ENCODE data around the gene JPH4.

Gene JPH4

DNA sequence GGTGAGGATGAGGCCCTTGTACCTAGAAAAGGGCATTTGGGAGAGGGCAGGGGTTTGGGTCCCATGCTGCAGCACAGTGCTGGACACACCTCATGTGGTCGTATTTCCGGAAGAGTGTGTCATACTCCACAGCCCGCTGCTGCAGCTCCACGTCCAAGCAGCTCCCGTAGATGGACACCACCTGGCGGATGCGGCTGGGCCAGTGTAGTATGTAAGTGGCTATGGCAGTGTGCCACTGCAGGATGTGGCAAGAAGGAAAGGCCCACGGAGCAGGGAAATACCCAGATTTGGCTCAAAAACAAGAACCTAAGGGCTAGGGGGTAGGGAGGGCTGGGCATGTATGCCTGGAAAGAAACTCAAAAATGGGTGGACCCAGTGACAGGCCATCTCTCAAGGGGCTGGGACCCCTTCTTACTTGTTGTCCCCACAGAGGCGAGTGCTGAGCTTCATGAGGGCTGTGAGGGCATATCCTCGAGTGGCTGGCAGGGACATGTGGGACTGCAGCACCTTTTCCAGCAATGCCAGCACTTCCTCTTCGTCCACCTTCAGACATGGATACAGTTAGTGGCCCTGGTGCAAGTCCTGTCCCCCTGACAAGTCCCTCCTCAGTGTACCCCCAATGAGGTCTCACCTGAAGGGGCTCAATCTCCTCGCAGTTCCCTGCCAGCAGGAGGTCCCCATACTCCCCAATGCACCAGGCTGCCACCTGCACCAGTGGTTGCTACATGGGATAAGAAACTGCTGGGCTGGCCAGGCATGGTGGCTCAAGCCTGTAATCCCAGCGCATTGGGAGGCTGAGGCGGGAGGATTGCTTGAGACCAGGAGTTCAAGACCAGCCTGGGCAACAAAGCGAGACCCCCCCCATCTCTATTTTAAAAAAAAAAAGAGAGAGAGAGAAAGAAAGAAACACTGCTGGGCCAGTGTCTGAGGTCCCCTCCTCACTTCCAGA is 16.4 kb downstream of the JPH4 start:
- no peak for DNase-seq

DNA sequence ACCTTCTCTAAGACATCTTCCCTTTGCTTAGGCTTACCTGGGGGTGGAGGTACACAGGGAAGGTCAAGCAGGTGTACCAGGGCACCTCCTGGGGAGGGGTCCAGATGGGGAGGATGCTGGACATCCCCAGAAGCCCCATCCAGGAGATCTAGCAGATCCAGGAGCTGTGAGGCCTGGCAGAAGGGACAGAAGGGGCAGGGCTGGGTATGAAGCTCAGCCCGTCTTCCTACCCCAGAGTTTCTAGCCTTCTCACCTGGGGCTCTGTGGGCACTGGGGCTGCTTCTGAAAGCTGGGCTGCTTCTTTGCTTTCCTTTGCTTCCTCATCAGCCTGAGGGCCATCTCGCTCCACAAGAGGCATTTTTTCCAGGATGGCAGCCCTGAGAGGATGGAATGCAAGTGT is 17.3 kb downstream of the JPH4 start:
- DNase-seq = no peak

DNA sequence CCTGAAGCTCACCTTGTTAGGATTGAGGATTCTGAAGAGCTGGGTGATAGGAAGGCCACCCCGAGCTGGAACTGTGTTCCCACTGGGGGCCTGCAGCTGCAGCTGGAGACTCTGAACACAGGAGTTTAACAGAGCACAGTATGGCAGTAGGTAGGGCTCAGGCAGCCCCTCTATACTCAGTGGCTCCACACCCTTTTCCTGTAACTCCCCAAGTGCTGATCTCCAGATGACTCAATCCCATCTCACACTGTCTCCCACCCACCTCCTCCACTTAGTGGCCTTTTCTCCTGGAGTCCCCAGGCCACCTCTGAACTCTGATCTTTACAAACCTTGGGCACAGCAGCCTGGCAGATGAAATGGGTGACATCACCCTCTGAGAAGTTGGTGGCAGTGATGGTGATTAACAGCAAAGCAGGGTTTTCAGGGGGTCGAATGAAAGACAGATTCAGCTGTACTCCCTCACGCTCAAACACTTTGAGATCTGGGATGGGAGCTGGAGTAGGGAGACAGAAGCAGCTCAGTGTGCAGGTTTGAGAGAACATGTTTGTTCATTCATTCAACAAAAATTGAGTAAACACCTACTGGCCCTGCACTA is 18.6 kb downstream of the JPH4 start:
- DNase-seq = no peak

DNA sequence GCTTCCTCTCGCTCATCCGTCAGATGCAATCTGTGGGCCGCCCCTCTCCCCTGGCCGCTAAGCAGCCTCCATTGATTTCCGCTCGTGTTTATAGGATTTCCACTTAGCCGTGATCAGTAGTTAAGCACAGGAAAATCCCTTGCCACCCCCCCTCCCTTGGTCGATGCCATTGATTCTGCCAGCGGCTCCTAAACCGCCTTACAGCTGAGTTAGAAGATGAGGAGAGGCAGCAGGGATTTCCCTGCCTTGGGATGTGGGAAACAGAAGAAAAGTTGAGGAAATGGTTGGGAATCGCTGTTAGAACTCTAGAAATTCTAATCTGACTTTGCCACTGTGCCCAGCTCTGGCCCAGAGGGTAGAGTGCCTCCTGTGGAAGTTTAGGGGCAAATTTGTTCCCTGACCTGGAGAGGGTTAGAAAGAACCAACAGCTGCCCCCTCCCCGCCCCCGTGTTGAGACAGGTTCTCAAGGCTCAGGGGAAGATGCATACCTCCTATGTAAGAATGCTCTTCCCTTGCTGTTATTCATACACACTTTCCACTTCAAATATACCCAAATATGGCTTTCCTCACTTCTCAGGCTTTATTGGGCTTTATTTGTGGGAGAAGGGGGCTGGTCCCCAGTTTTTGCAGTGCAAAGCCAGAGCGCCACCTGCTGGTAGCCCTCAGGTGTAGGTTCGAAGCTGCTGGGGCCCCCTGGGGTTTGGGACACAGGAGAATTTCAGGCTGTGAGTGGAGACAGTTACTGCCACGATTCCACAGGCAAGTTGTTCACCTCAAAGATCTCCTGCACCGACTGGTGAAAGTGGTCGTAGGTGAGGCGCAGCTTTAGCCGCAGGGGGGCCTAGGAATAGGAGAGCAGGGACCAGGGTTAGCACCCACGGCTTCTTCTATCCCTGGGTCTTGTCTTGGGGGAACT is 19.3 kb downstream of the JPH4 start:
- DNase-seq = no peak

DNA sequence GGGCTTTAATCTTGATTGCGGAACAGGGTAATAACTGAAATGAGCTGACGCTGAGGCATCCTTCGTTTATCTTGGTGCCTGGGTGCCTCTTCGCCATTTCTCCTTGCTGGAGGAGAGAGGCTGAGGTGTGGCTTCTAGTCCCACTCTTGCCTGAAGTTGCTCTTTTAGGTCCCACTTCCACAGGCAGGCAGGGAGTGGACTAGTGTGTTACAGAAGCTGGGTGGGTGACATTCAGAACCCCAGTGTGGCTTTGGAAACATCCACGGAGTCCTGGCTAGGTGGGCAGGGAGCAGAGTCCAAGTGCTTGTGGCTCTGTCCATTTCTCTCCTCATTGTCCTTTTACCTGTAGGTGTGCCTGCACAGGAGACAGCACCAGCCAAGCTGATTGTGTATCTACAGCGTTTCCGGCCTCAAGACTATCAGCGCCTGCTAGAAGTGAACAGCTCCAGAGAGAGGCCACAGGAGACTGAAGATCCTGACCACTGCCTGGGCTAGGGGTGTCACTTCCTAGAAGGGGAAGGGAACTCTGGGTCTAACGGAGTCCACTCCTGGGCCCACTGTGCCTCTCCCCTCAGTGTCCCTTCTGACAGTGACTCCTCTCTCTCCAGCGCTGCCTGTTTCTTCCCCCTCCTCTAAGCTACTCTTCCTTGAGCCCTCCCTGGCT is 20.1 kb downstream of the JPH4 start:
- DNase-seq = no peak

DNA sequence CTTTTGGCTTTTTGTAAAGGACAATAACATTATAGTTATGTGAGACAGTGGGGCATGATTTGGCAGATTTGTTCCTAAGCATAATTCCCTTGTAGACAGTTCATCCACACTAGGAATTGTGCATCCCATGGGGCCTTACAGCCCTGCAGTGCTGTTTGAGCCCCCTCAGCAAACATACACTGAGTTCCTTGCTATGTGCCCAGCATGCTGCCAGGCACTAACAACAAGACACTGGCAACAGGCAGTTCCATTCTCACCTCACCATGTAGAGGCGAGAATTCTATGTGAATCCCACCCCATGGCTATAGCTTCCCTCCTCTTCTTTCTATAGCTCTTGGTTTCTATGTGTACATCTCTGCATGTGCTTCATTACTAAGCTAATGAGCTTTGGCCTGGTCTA is 20.6 kb downstream of the JPH4 start:
- no peak for DNase-seq

DNA sequence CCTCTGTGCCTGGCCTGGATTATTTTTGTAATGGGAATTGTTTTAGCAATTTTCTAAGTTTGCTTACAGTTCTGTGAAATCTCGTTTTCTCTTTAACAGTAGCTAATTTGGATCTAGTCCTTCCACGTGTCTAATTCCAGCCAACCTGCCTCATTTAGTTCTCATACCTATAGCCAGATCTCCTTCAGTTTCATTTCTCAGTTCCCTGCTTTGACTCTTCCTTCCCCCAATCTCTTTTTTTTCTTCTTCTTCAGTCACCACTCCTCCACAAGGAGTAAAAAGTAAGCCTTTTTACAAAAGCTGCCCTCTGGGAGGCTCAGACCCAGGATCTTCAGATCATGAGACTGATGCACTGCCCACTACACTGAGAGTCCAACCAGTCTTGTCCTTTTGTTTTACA is 21.1 kb downstream of the JPH4 start:
- DNase-seq = no peak

DNA sequence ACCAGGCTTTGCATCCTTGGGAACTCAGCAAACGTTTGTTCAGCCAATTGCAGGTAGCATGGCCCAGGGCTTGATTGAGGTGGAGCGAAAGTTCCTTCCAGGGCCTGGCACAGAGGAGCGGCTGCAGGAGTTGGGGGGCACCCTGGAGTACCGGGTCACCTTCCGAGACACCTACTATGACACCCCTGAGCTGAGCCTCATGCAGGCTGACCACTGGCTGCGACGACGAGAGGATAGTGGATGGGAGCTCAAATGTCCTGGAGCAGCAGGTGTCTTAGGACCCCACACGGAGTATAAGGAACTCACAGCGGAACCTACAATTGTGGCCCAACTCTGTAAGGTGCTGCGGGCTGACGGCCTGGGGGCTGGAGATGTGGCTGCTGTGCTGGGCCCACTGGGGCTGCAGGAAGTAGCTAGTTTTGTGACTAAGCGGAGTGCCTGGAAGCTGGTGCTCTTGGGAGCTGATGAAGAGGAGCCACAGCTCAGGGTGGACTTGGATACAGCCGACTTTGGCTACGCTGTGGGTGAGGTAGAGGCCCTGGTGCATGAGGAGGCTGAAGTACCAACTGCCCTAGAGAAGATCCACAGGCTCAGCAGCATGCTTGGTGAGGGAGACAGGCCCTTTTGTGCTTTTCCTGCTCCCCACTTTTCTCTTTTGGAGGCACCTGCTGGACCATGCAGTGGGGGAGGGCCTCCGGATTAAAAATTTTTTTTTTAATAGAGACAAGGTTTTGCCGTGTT is 21.7 kb downstream of the JPH4 start:
- DNase-seq = no peak

DNA sequence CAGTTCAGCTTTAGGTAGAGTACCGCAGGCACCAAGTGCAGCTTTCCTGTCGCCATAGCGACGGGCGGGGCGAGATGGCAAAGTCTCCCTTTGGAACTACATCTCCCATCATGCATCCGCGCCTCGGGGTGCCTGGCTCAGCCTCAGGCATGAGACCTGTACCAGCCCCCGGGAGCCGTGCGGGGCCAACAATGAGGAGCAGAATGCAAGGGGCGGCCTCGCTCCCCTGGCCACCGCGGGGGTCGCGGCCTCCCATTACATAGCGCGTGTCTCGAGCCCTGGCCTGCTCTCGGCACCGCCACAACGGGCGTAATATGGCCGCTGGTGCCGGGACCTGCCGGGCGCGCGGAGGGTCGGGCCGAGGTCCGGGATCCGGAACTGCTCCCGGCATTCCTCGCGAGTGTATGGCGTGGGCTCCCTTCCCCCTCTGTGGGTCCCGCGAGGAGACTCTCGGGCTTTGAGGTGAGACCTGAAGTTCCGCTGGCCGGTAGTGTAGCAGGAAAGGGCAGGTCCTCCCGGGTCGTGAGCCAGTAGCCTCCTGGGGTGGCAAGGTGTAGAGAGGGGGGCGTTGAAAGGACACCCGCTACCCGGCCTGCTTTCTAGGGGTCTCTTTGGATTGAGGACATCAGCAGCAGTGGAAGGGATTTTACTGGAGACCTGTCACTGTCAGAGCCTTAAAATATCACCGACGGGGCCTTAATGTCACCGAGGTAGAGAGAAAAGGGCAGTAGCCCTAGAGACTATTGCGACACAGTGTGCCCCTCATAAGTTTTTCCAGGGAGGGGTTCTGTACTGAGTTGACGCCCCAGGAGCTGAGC is 22.5 kb downstream of the JPH4 start, which contains the start of gene THTPA:
Gene THTPA, plus strand, starts transcription at position 390 of the 818 bp plus-strand sequence. CDS start 487 bp downstream, outside the sequence.
- peak; percentile 89 for DNase-seq

DNA sequence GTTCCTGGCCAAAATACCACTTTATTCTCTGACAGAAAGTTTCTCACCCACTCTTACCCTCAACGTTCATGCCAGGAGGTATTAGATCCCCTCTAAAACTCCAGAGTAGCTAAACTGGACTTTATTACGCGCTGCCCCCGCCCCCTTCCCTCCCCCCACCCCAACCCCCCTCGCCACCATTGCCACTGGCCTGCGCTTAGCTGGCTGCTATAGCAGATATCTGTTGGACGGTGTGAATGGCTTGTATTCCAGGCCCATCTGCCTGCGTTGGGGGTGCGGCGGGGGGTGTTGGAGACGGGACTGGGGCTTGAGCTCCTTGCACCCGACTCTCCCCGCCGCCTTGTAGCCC is 23.1 kb downstream of the JPH4 start:
- no peak for DNase-seq

DNA sequence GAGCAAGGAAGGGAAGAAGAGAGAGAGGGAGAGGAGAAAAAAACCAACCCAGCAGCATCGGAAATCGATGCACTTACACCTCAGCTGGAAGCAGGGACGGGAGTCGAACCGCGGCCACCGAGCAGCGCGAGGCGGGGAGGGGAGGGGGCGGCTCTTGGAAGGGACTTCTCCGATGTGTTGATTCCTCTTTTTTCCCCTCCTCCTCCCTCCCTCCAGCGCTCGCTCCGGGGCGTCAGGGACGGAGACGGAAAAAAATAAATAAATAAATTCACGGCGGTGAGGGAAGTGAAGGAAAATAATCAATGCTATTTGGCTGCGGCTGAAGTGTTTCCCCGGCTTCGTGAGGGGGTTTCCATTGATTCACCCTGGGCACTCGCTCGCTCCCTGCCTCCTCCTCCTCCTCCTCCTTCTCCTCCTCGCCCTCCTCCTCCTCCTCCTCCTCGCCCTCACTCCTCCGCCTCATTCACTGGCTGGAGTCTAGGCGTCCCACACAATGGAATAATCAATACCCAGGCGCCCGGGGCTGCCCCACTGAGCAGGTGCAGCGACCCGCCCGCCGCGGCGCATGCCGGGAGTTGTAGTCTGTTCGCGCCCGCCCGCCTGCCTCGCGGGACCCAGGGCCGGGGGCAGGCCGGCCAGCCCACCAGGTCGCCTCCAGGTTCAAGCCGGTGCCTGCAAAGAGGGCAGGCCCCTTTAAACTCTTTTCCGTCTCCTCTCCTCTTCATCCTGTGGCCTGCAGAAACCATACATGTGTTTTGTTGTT is 27.1 kb downstream of the JPH4 start, which contains the start of gene ZFHX2:
Gene ZFHX2, minus strand, starts transcription at position 500 of the 763 bp plus-strand sequence. CDS start 16,440 bp downstream, outside the sequence.
- DNase-seq = peak; percentile 83

DNA sequence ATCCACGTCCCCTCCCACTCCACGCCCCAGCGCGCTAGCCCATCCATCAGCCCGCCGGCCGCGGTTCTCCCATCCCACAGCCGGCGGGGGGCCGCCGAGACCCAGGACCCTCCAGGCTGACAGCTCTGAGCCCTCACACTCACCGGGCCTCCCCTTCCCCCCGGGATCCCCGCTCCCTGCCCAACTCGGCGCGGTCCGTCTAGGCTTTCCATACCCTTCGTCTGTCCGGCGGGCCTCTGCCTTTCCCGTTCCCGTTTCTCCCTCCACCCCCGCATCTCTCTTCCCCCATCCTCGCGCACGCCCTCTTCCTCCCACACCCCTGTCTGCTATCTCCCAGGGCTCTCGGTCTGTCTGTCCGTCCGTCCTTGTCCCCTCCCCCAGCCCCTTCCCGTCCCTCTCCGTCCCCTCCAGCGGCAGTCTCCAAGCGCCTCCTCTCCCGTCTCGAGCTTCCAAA is 27.8 kb downstream of the JPH4 start:
- DNase-seq = peak; percentile 60

DNA sequence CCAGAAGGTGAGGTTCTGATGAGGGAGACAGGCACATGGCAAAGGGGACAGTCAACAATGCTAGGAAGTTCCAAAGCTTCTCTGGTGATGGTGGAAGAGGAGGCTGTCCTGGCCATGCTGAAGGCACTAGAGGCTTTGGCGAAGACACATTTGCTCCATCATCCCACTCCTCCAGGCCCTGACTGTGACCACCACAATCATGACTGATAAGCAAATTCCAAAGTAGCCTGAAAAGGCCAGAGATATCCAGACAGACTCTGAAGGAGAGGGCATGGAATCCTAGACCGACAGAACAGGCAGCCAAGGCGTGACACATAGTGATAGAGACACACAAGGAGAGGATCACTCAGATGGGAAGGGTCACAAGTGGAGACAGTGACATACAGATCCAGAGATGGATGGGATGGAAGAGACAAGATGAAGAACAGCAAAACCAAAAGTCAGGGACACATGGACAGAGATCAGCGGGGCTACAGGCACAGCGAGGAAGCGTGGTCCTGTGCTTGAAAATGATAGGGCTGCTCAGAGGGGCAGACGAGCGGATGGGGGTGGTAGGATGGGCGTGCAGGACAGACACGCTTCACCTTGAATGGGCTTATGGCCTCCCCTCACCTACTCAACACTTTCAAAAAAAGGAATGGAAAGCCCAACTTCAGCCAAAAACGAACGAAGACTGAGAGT is 28.3 kb downstream of the JPH4 start:
- no peak for DNase-seq

DNA sequence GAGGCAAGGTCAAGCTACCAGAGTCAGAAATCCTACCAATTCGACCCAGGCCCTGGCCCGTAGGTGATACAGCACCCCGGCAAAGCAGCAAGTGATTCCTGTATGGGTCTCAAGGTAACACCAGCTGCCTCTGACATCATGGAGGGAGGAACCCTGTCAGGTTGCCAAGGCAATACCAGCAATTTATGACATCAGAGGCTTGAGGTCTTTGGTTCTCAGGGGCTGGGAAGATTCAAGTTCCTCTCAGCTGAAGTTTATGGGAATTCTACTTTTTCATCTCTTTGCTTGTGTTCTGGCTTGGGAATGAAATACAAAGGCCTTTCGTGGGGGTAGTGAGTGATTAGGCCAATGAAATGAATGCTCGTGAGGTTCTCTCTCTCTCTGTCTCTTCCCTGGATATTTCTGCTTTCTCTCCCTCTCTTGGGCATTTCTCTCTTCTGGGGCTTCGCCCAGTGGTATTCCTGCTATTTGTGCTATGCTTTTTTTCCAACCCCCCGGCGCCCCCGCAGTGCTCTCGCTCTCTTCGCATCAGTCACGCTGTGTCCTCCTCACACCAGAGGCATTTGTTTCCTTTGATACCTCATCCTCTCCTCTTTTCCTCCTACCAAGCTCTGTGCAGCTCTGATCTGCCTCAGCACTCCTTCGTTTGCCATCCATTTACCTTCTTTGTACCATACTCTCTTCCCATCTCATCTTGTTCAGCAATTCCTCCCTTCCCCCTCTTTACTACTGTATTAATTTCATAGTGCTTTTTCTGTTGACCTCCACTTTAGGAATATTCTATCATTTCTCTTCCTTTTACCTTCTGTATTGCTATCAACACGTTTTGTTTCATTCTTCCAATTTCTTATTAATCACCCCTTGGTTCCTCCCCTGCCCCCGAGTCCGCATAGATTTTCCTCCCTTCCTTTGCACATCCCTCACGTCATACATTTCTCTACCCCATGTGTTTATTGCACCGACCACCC is 30.0 kb downstream of the JPH4 start:
- peak; percentile 60 for DNase-seq

DNA sequence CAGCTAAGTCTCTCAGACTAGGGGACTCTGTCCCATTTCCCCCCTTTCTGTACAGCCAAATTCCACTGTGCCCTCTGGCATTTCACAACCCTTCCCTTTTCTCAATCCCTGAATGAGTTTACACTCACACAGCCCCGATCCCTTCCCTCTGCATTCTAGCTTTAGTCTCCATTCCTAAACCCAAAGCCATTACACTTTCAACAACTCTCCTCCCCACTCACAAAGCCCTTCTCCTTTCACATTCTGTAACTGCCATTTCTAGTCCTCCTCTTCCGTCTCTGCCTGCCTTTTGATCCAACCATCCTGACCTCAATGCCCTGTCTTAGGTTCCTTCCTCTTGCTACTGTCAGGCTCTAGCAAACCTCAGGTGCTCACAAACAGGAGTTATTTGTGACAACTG is 30.7 kb downstream of the JPH4 start:
- no peak for DNase-seq

DNA sequence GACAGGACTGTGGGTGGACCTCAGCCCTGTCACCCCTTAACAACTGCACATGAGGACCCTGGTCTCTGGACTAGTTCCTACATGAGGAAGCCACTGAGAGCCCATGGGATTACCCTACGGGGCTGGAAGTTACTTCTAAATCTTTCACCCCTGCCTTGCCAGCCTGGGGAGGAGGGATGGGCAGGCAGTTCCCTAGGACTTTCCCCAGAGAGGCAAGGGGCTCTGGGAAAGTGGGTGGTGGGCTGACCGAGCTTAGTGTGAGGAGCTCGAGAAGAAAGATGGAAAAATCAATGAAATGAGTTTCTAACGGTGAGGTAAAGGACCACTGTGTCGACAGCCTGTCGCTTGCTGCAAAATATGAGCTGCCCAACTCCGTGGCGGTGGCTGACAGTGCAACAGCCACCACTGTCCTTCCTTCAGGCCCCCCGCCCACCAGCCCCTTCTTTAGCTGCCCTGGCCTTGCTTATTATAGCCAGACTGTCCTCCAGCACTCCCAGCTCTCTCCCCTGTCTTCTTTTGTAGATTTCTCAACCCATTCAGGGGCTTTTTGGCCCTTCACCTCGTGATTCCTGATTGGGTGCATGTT is 32.0 kb downstream of the JPH4 start:
- no peak for DNase-seq

DNA sequence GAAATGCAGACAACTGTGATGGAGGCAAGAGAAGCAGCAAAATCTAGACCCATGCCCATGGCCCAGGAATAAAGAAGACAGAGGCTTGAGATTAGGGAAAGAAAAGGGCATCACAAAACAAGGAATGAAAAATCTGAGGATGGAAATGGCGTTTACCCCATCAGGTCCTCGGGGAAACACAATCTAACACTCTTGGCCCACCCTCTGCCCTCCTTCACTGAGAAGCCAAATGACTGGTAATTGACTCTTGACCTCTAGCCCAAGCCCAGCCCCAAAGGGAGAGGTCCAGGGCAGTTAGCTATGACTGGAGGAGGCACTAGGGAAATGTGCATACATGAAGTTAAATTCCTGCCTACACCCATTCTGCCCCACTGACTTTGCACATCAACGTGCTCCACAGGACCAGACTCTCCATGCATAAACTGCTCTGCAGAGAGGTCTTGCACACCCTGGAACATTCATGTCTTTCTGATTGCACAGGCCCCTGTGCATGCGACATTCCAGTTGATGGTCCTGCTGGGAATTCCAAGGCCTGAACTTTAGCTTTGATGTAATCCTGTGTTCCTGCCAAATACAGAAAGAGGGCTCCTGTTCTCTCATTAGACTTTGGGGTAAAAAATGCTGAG is 32.7 kb downstream of the JPH4 start:
- no peak for DNase-seq

Measured in kidney glomerular epithelial cell (primary cell).